DND-41 (cell line): ENCODE measurements around the gene AK5.

Source experiments
- ATAC-seq: fragments of 200-7000 bp; cut with Tn5 transposase; 3 replicates; pipeline ENCODE4 v1.9.1; 2021; ENCODE audit warnings: low read depth; ENCODE audit not compliant: insufficient read depth
- DNase-seq: peaks from one replicate; pipeline ENCODE4 v3.0.0-alpha.2; 2020
- H2AFZ ChIP-seq: 2 replicates; pipeline ENCODE4 v1.6.0; 2012; ENCODE audit warnings: low read depth, low read length
- H3K27ac ChIP-seq: 2 replicates; pipeline ENCODE4 v1.5.1; 2012; ENCODE audit warnings: low read length, inconsistent platforms
- H3K27me3 ChIP-seq: fragments of 200-600 bp; sonication (generic); 2 replicates; pipeline ENCODE4 v1.6.0; 2012; ENCODE audit warnings: low read length, mild to moderate bottlenecking, inconsistent platforms; ENCODE audit not compliant: insufficient read depth, poor library complexity
- H3K36me3 ChIP-seq: 2 replicates; pipeline ENCODE4 v1.5.1; 2012; ENCODE audit warnings: low read length, inconsistent platforms; ENCODE audit not compliant: insufficient read depth
- H3K4me1 ChIP-seq: 2 replicates; pipeline ENCODE4 v1.5.1; 2012; ENCODE audit warnings: mild to moderate bottlenecking, low read length; ENCODE audit not compliant: insufficient read depth
- H3K4me2 ChIP-seq: 2 replicates; pipeline ENCODE4 v1.6.0; 2012; ENCODE audit warnings: mild to moderate bottlenecking, moderate library complexity, low read length, inconsistent platforms; ENCODE audit not compliant: insufficient read depth
- H3K4me3 ChIP-seq, 2 experiments: fragments of 200-600 bp in 1 of 2; shearing (Covaris generic) in 1 of 2; 2 replicates each; pipeline ENCODE4 v1.5.1; 2012 to 2016; ENCODE audit warnings: inconsistent platforms in 2 of 2, low read length in 2 of 2, mild to moderate bottlenecking in 2 of 2, low read depth in 1 of 2, moderate library complexity in 1 of 2
- H3K79me2 ChIP-seq: 2 replicates; pipeline ENCODE4 v1.6.0; 2012; ENCODE audit warnings: low read length, inconsistent platforms; ENCODE audit not compliant: insufficient read depth
- H3K9ac ChIP-seq: 2 replicates; pipeline ENCODE4 v1.6.0; 2012; ENCODE audit warnings: low read depth, mild to moderate bottlenecking, inconsistent platforms, low read length, moderate library complexity
- H3K9me3 ChIP-seq: 2 replicates; pipeline ENCODE4 v1.5.1; 2012; ENCODE audit warnings: low read length, moderate library complexity, mild to moderate bottlenecking, inconsistent platforms; ENCODE audit not compliant: insufficient read depth, severe bottlenecking
- H4K20me1 ChIP-seq: 2 replicates; pipeline ENCODE4 v1.6.0; 2012; ENCODE audit warnings: low read length; ENCODE audit not compliant: insufficient read depth
- EZH2 ChIP-seq: IDR thresholded peaks from 3 replicates; pipeline ENCODE4 v1.6.1; 2012; ENCODE audit warnings: borderline replicate concordance, low read depth, mild to moderate bottlenecking, moderate library complexity, low read length, inconsistent platforms; ENCODE audit not compliant: severe bottlenecking
- TF ChIP-seq, protein P1 (sequence below): IDR thresholded peaks from 2 replicates; pipeline ENCODE4 v1.5.1; 2012; ENCODE audit warnings: borderline replicate concordance, low read length, moderate library complexity, mild to moderate bottlenecking; ENCODE audit not compliant: poor library complexity, severe bottlenecking; ENCODE audit errors: extremely low read depth

Gene AK5

DNA sequence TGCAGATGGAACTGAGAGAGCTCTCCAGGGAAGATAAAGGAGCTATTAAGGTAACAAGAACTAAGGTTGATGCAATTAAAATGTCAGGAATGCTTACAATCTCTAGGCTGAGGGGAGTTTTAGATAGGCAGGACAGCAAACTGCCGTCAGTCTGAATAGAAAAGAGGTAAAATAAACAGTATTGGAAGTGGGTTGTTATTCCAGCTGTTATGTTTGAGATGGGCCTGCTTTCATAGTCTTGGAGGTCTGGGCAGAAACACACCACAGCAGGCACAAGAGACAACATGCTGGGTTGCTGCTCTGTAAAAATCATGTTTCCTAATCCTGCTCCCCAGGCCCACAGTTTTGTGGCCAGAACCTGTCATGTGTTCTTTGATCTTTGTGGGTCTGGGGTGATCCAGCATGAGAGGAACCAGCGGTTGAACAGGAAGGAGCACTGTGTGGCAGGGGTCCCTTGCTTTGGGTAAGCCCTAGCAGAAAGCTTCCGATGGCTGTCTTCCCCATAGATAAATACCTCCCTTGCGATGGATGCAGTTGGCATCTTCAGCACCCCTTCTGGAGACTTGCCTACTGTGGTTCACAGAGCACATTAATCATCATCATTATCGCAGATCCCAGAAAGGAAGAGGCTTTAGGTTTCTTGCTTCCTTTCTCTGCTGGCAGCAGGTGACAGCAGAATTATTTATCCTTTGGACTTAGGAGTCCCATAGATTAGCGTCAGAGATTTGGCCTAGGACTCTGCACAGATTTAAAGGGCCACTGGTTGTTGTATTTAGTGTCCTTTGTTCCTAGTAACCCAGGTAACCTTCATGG is 97.1 kb downstream of the AK5 start:
- H3K4me3 ChIP-seq, result no peak overlapping the region
- DNase-seq (no peak), ATAC-seq (no peak)
- H3K4me2 ChIP-seq, result no peak overlapping the region
- H3K27me3 ChIP-seq, result no peaks in the 10 kb centered on the region
- H3K79me2 ChIP-seq, result no peaks in the 10 kb centered on the region
- no peak for TF ChIP-seq EZH2
- TF ChIP-seq, protein P1, sequence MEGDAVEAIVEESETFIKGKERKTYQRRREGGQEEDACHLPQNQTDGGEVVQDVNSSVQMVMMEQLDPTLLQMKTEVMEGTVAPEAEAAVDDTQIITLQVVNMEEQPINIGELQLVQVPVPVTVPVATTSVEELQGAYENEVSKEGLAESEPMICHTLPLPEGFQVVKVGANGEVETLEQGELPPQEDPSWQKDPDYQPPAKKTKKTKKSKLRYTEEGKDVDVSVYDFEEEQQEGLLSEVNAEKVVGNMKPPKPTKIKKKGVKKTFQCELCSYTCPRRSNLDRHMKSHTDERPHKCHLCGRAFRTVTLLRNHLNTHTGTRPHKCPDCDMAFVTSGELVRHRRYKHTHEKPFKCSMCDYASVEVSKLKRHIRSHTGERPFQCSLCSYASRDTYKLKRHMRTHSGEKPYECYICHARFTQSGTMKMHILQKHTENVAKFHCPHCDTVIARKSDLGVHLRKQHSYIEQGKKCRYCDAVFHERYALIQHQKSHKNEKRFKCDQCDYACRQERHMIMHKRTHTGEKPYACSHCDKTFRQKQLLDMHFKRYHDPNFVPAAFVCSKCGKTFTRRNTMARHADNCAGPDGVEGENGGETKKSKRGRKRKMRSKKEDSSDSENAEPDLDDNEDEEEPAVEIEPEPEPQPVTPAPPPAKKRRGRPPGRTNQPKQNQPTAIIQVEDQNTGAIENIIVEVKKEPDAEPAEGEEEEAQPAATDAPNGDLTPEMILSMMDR, result no peak
- no peaks in the 10 kb centered on the region for H3K9me3 ChIP-seq
- H4K20me1 ChIP-seq, result no peaks in the 10 kb centered on the region
- no peak overlapping the region for H3K9ac ChIP-seq
- H3K36me3 ChIP-seq, result no peaks in the 10 kb centered on the region
- H2AFZ ChIP-seq, result no peak overlapping the region
- H3K4me1 ChIP-seq, result no peaks in the 10 kb centered on the region
- H3K27ac ChIP-seq, result no peak overlapping the region

DNA sequence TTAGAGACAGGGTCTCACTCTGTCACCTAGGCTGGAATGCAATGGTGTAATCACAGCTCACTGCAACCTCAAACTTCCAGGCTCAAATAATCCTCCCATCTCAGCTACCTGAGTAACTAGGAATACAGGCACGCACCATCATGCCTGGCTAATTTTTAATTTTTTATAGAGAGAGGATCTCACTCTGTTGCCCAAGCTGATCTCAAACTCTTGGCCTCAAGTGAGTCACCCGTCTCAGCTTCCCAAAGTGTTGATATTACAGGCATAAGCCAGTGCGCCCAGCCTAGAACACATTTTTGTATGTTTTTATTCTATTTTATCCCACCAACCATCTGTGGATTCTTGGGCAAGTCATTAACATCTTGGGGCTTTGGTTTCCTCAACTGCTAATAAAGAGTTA is 100.5 kb downstream of the AK5 start:
- H3K27ac ChIP-seq, result no peak overlapping the region
- H3K79me2 ChIP-seq, result no peaks in the 10 kb centered on the region
- H3K4me1 ChIP-seq, result no peaks in the 10 kb centered on the region
- H3K36me3 ChIP-seq, result no peaks in the 10 kb centered on the region
- no peak for ATAC-seq
- no peaks in the 10 kb centered on the region for H4K20me1 ChIP-seq
- no peak overlapping the region for H3K9ac ChIP-seq
- no peak overlapping the region for H3K4me2 ChIP-seq
- no peak for DNase-seq
- H3K9me3 ChIP-seq, result no peaks in the 10 kb centered on the region
- no peak overlapping the region for H2AFZ ChIP-seq
- no peak overlapping the region for H3K4me3 ChIP-seq
- no peak for TF ChIP-seq EZH2
- TF ChIP-seq, protein P1, result no peak
- no peaks in the 10 kb centered on the region for H3K27me3 ChIP-seq

DNA sequence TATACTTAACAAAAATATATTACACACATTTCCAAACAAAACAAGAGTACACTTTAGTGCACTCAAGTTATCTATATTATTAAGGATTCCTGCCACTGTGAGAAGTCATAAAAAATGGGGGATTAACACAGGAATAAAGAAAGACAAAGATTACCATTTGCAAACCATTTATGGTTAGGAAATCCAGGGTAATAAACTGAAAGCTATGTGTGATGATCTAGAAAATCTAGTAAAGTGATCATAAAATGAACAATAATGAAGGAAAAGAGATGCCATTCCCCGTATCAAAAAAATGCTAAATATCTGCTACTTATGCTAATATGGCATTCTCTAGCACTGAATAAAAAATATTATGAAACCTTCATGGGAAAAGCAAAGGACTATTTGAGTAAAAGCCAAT is 101.4 kb downstream of the AK5 start:
- Histone ChIP-seq H3K36me3 (no peaks in the 10 kb centered on the region), H3K4me3 (no peak overlapping the region), H3K4me1 (no peaks in the 10 kb centered on the region), H3K27ac (no peak overlapping the region), H3K79me2 (no peaks in the 10 kb centered on the region), H2AFZ (no peak overlapping the region), H3K9ac (no peak overlapping the region), H4K20me1 (no peaks in the 10 kb centered on the region), H3K27me3 (no peaks in the 10 kb centered on the region), H3K4me2 (no peak overlapping the region), H3K9me3 (no peaks in the 10 kb centered on the region)
- no peak for DNase-seq
- no peak for ATAC-seq
- TF ChIP-seq EZH2, result no peak
- TF ChIP-seq, protein P1, result no peak
